ENCODE data around the gene CLDN24.

The CLDN24 gene

DNA sequence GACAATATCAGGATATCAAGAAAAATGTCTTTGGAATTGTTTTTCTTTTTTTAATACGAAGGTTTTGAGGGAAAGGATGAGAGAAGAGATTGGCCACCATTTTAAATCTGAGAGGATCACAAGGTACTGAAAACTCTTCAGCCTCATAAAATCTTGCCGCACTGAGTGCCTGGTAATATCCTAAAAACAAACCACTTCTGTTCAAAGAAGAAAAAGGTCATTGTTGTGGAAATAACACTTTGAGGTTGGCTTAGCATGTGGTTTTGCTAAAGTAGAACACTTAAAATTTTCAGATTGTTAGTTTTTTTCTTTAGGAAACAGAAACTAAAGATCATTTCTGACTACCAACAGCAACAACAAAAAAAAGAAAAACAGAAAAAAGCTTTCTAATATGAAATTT, 1.1 kb downstream of the CLDN24 start:
- no peak for DNase-seq (ENCODE audit: low read depth in 2 of 2)

DNA sequence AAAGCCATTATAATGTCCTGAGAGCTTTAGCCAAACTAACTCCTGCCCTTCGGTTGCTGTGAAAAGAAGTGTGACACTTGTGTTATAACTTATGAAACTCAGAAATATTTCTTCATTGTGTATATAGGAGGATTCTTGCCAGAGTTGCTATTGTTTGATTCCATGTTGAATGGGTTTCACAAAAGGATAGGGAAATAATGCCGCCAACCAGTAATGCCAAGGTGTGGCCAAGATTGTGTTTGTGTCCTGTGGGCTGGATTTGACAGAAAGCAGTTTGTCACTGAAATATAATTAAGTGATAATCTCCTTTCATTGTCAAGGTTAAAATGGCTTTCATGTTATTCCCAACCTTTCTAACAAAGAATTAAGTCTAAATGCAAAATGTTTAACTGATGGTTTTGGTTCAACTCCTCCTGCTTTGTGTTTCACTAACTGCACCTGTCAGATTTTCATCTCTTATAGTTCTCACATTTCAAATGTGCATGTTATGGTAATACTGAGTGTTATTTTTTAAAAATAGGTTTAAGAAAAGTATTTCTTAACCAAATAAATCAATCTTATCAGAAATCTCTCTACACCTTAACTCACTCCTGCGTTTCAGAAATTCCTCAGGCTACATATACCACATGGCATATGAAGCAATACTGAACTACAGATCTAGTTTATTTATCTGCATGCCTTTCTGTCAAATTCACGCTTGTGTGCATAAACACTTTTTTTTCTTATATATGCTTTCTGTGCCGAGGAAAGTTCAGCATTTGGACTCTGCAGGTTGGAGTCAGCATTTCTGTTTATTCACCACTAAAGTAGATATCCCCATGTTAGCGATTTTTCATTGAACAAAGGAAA, 1.8 kb downstream of the CLDN24 start, which contains the start of gene CLDN22:
TSS of gene CLDN22 (minus strand) at position 66 of the 849 bp plus-strand sequence. CDS start at position 8, 58 bp downstream.
- no peak for DNase-seq (ENCODE audit: low read depth in 2 of 2)

GRCh38 chr4:183318656-183319055, 3.6 kb downstream of the CLDN24 start:
- DNase-seq (ENCODE audit: low read depth in 2 of 2), result no peak

GRCh38 chr4:183314806-183315205, 7.4 kb downstream of the CLDN24 start:
- no peak for DNase-seq (ENCODE audit: low read depth in 2 of 2)

DNA sequence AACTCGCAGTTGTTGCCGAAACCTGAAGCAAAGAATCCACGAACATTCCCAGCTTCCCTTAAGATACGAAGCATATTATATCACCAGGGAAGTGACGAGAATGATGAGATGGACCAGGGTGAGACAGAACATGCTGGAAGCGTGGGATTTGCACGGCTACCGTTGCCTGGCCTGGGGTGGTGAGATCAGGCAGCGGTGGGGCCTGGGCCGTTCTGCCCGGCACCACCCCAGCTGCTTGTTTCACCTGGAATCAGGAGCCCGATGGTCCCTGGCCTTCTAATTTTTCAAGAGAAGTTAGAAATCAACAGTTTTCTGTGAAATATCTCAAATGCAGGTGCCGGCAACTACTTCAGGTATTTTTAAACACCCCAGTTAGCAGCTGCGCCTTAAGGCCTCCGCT, 7.9 kb downstream of the CLDN24 start:
- no peak for DNase-seq (ENCODE audit: low read depth in 2 of 2)

- DNase-seq (ENCODE audit: low read depth in 2 of 2), result no peak
These were observed 9.4 kb downstream of the CLDN24 start for GRCh38 chr4:183312841-183313240.

DNA sequence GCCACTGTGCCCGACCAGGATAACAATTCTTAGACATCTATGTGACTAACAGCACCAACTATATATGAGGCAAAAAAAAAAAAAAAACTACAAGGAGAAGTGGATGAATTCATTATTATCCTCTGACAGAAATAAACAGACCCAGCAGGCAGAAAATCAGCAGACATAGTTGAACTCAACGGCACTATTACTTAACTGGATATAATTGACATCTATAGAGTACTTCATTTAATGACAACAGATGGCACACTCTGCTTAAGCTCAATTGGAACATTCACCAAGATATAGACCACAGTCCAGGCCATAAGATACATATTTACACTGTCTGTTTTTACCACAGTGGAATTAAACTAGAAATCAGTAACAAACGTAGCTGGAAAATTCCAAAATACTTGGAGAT, 15.4 kb downstream of the CLDN24 start:
- no peak for DNase-seq (ENCODE audit: low read depth in 2 of 2)

- no peak for DNase-seq (ENCODE audit: low read depth in 2 of 2)
These were observed 17.7 kb downstream of the CLDN24 start for GRCh38 chr4:183304538-183304937.

DNA sequence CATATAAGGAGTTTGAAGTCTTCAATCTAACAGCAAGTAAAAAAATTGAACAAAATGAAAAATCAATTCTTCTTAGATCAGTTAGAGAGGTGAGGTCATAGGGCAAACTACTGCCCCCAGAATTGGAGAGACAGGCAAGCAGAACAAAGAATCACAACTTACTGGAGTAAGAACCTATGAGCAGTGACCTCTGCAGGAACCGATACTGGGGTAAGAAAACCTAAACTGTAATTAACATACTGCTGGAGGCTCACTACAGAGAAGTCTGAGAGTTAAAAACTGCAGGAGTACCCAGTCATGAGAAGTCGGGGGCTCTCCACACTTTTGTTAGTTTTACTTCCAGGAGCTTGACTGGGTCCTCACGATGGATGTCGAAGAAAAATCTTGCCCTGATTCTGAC, 18.2 kb downstream of the CLDN24 start:
- no peak for DNase-seq (ENCODE audit: low read depth in 2 of 2)

DNA sequence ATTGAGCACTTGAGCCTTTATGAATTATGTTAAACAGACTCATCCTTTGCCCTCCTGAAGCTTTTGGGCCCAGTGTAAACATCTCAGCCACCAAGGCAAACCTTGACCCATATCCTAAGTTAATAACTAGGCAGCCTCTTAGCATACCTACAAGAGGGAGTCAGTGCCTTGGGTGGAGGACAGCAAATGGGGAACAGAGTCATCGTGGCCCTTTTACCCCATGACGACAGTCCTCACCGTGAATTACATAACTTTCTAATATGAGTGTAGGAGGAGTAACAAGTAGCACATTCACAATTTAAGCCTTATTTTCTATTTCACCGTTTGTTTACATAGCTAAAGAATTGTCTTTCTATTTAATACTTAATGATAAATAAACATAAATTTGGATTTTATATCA, 18.9 kb downstream of the CLDN24 start:
- DNase-seq (ENCODE audit: low read depth in 2 of 2), result no peak

GRCh38 chr4:183300655-183301054, 21.6 kb downstream of the CLDN24 start:
- no peak for DNase-seq (ENCODE audit: low read depth in 2 of 2)

DNA sequence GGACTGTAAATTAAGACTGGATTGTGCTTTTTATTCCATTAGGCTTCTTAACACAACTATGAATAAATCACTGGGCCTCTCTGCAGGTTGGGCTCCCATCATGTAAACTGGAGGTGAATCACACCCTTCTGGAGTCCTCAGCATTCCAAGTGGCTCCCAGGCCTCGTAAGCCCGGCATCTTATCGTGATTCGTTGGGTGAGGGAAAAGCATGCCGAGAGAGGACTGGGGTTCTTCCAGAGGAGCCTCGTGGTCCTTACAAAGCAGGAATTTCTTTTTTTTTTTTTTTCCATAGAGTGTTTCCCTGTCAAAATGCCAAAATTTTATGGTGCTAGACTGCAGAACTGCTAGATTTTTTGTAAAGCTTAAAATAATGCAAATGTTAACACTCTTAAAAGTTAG, 22.2 kb downstream of the CLDN24 start:
- DNase-seq (ENCODE audit: low read depth in 2 of 2), result no peak

DNA sequence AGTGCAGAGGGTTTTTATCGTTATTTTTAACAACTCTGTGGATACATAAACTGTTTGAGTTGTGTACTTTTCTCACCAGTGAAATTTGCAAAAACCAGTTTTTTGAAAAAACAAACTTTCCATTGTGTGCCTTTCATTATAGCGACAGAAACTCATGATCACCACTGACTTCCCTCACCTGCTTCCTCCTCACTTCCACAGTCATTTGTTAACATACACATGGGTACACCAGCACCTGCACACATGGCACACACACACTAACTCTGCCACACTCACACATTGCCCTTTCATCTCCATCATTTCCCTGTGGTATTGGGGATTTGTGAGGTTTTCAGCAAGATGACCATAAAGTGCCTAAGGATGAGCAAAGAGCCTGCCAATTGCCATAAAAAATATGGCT, 22.8 kb downstream of the CLDN24 start:
- DNase-seq (ENCODE audit: low read depth in 2 of 2), result no peak

DNA sequence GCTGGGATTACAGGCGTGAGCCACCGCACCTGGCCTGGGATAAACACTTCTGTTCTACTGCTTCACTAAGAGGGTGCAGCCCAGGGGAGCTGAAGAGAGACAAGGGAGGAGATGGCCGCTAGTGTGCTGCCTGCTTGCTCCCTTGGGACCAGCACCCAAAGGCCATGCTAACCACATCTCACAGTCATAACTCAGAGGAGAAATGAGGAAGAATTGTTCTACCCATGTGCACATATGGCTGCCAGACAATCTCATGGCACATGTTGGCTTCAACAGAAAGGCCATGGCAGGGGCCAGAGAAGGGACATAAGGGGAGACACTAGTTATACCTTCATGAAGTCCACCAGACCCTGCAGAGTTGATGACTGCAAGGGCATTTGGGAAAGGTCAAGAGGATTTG, 24.6 kb downstream of the CLDN24 start:
- no peak for DNase-seq (ENCODE audit: low read depth in 2 of 2)

GRCh38 chr4:183295711-183296110, 26.5 kb downstream of the CLDN24 start:
- no peak for DNase-seq (ENCODE audit: low read depth in 2 of 2)

DNA sequence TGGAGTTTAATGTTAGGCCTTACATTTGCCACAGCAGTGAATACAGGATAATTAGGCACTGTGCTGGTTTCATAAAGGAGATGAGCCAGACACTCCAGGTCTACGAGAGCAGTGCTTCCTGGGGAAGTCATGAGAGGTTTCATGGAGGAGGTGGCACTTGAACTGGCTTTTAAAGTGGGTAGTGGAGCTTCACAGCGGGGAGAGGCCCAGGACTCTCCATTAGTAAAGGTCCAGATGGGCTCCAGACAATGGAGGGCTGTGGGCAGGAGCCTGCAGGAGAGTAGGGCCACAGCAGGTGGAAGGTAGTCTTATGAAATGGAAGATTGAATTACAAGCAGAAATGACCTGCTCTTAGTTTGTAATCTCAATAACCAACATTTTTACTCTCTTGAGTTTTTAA, 31.2 kb downstream of the CLDN24 start:
- no peak for DNase-seq (ENCODE audit: low read depth in 2 of 2)

- DNase-seq (ENCODE audit: low read depth in 2 of 2), result no peak
These were observed 32.5 kb downstream of the CLDN24 start for GRCh38 chr4:183289688-183290087.

DNA sequence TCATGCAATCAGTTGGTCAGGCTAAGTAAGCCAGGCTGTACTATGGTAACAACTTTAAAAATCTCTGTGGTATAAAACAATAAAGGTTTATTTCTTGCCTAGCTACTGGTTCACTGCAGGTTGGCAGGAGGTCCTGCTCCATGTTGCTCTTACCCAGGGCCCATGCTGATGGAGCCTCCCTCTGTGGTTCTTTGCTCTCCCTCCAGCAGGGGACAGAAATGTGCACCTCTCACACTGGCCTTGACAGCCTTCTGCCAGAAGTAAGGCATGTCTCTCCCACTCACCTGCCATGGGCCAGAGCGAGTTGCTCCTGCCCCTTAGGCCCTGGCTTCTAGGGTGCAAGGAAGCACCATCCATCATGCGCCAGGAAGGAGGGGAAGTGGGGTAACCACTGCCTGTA, 33.3 kb downstream of the CLDN24 start:
- DNase-seq (ENCODE audit: low read depth in 2 of 2), result no peak

GRCh38 chr4:183287677-183288076, 34.5 kb downstream of the CLDN24 start:
- no peak for DNase-seq (ENCODE audit: low read depth in 2 of 2)

DNA sequence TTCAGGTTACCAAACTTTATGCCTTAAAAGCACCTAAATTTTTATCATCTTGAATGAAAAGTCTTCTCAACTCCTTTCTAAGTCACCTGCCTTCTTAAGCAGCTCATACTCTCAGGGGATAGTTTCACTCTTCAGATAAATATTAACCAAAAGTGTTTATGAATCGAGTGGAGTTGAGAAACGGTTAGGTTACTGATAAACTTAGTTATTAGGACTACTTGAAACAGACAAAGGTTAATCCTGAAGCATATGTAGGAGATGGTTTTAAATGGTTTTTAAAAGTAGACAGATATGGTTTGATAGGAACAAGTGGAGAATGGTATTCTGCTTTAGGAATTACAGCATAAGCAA, 34.9 kb downstream of the CLDN24 start:
- DNase-seq (ENCODE audit: low read depth in 2 of 2), result no peak

DNA sequence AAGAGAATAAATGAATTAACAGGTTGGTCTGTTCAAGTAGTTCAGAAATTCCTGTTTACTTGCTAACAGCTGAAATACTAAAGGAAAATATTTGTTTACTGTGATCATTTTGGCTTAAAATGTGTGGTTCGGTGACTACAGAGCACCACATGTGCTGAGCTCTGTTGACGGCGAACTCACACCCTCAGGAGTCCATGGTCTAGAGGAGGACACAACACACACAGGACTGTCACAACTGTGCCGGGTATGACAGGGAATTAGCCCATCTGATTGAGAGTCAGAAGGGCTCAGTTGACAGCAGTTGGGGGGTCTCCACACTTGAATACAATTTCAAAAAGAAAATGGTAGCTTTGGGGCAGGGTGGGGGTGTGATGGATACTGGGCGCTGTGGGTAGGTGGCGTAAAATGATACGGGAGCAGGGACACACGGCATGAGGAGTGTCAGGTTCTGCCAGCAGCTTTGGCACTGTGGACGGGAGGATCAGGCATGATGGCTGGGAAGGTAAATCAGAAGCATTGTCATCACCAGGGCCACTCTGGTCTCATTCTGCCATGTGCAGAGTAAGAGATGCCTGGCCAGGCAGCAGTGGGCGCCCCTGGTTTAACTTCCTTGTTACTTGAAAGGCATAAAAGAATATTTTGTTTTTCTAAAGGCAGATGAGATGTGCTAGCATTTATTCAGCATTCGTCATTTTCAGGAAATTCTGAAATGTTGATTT, 35.5 kb downstream of the CLDN24 start:
- no peak for DNase-seq (ENCODE audit: low read depth in 2 of 2)

- DNase-seq (ENCODE audit: low read depth in 2 of 2), result no peak
These were observed 36.3 kb downstream of the CLDN24 start for GRCh38 chr4:183285886-183286285.

GRCh38 chr4:183284965-183285364, 37.3 kb downstream of the CLDN24 start:
- no peak for DNase-seq (ENCODE audit: low read depth in 2 of 2)

Measured in stimulated activated CD8-positive, alpha-beta memory T cell treated with anti-CD3 and anti-CD28 coated beads, Interleukin-2, amount 100 ng/mL, for 48 hours (primary cell).